HepG2 (cell line): ENCODE results near the gene NEDD4L. TPM values are rescaled to one million over a fixed set of nuclear protein-coding genes. Genes with fewer than 3 reads are reported as not detected.
A peak's percentile ranks its signal among the peaks of the same experiment; 100 is the strongest.

Experiments
- ATAC-seq: fragments of 200-7000 bp; cut with Tn5 transposase; 3 replicates; pipeline ENCODE4 v1.9.1; 2020; ENCODE audit warnings: mild to moderate bottlenecking, moderate library complexity
- BruUV-seq: library from RNA; stranded (reverse); fragments of 400-500 nt; replicated peaks from 2 replicates; lab custom pipeline; 2021; lab: Mats Ljungman, UMichigan
- CTCF ChIA-PET: fragments of 300-600 bp; formaldehyde crosslinking; extraction: SDS; loops from one replicate; lab custom pipeline; 2021; ENCODE audit warnings: low total read pairs, inconsistent platforms, low intra/inter-chr PET ratio; lab: Yijun Ruan, JAX
- POLR2A ChIA-PET: fragments of 350-600 bp; sonication (Branson Sonifier 250); formaldehyde crosslinking; loops from one replicate; lab custom pipeline; 2020; ENCODE audit warnings: antibody characterized with exemption, inconsistent platforms; lab: Yijun Ruan, JAX
- DNase-seq: peaks from one replicate; pipeline ENCODE4 v3.0.0-alpha.2; 2015; ENCODE audit warnings: low spot score
- FAIRE-seq: peaks from 3 replicates; lab custom pipeline; 2011; peaks lifted over from hg19 to GRCh38; lab: Jason Lieb, UNC
- H2AFZ ChIP-seq: one replicate; pipeline ENCODE4 v1.6.1; 2011; ENCODE audit warnings: low read length, inconsistent platforms
- H3K27ac ChIP-seq: fragments of 300-600 bp; 3 replicates; pipeline ENCODE4 v1.8.0; 2011; ENCODE audit warnings: mixed run types, mild to moderate bottlenecking, mixed read lengths, low read length, inconsistent platforms; ENCODE audit not compliant: insufficient read depth; ENCODE audit errors: extremely low read length
- H3K27me3 ChIP-seq, 2 experiments: fragments of 200-600 bp in 1 of 2; 2 replicates in 1 of 2; 3 replicates in 1 of 2; pipeline versions ENCODE4 v1.6.0 to v1.8.0; 2011; ENCODE audit warnings: low read length in 2 of 2, mild to moderate bottlenecking in 2 of 2, moderate library complexity in 2 of 2, inconsistent platforms in 1 of 2; ENCODE audit not compliant: insufficient read depth in 2 of 2, control insufficient read depth in 1 of 2
- H3K36me3 ChIP-seq, 2 experiments: fragments of 200-600 bp in 1 of 2; replicated peaks in 1 of 2; 2 replicates in 1 of 2; 3 replicates in 1 of 2; pipeline versions ENCODE4 v1.5.1 to v1.8.0; 2011; ENCODE audit warnings: low read length in 2 of 2, inconsistent platforms in 1 of 2; ENCODE audit not compliant: insufficient read depth in 2 of 2, control insufficient read depth in 1 of 2
- H3K4me1 ChIP-seq: 2 replicates; pipeline ENCODE4 v1.5.1; 2012; ENCODE audit warnings: low read length, inconsistent platforms; ENCODE audit not compliant: insufficient read depth
- H3K4me2 ChIP-seq: 2 replicates; pipeline ENCODE4 v1.6.0; 2011; ENCODE audit warnings: low read depth, low read length, inconsistent platforms
- H3K4me3 ChIP-seq, 3 experiments: fragments of 200-600 bp in 1 of 3; sonication (generic), shearing (Covaris generic) in 1 of 3; replicated peaks in 1 of 3; 2 replicates each; pipeline ENCODE4 v1.5.1; 2011 to 2016; ENCODE audit warnings: low read length in 3 of 3, inconsistent platforms in 2 of 3, low read depth in 2 of 3, mild to moderate bottlenecking in 2 of 3, control low read depth in 1 of 3, mixed read lengths in 1 of 3; ENCODE audit not compliant: insufficient read depth in 1 of 3
- H3K79me2 ChIP-seq: one replicate; pipeline ENCODE4 v1.6.1; 2011; ENCODE audit warnings: low read length, inconsistent platforms; ENCODE audit not compliant: insufficient read depth
- H3K9ac ChIP-seq: 2 replicates; pipeline ENCODE4 v1.6.0; 2011; ENCODE audit warnings: mild to moderate bottlenecking, low read depth, low read length, inconsistent platforms; ENCODE audit not compliant: insufficient read depth
- H3K9me3 ChIP-seq: 2 replicates; pipeline ENCODE4 v1.5.1; 2012; ENCODE audit warnings: mild to moderate bottlenecking, low read length
- H4K20me1 ChIP-seq: 2 replicates; pipeline ENCODE4 v1.6.0; 2011; ENCODE audit warnings: inconsistent platforms, mild to moderate bottlenecking, low read length, moderate library complexity; ENCODE audit not compliant: insufficient read depth
- FOSL2 ChIP-seq: sonication (generic); formaldehyde crosslinking; IDR thresholded peaks from 2 replicates; pipeline ENCODE4 v1.4.0; 2020; ENCODE audit warnings: missing genetic modification reagents
- TFE3 ChIP-seq: IDR thresholded peaks from 2 replicates; pipeline ENCODE4 v1.6.1; 2016
- WGBS: methylation state at CpG from one replicate; pipeline ENCODE4 v1.1.6; 2017; ENCODE audit warnings: low lambda C conversion rate; 5-methylcytosine and 5-hydroxymethylcytosine counted together
- in situ Hi-C: cut with HindIII; loops from 2 replicates; pipeline ENCODE4 v1.10.0; 2017; ENCODE audit warnings: low pct_unique_long_range_greater_than_20kb; ENCODE audit not compliant: extremely low pct_ligation_motif_present
- intact Hi-C: fragments of 100-400 bp; cut with micrococcal nuclease; formaldehyde crosslinking; loops from one replicate; pipeline ENCODE4 v1.10.0; 2022; ENCODE audit not compliant: unreplicated experiment
- polyA plus RNA-seq, 8 experiments: library from polyadenylated mRNA; depleted of rRNA in 3 of 8; stranded (reverse) in 7 of 8; unstranded in 1 of 8; fragments of >200 nt; fragmentation: Illumina TruSeq in 4 of 8; extraction: Trizol in 4 of 8; gene quantifications; 2 replicates each; pipeline versions ENCODE4 v1.2.1 to v1.2.3, GENCODE V29; 2011 to 2016; ENCODE audit warnings: low read depth in 4 of 8, missing spikeins in 1 of 8, mixed read lengths in 1 of 8; ENCODE audit not compliant: insufficient read depth in 1 of 8
- total RNA-seq, 5 experiments: library from RNA; depleted of rRNA; stranded (reverse); fragments of >200 nt; fragmentation: Illumina TruSeq; extraction: Trizol; gene quantifications; 2 replicates each; pipeline ENCODE4 v1.2.3, GENCODE V29; 2016; ENCODE audit warnings: low read depth in 1 of 5
- TF ChIP-seq, protein P1 (sequence below): sonication (generic); formaldehyde crosslinking; IDR thresholded peaks from 2 replicates; pipeline ENCODE4 v1.4.0; 2020; ENCODE audit warnings: missing genetic modification reagents

Gene NEDD4L
- total and polyA plus RNA-seq, 2 of the 13 experiments (the other 11 are each of a cell fraction or from before 2014, with no cell fraction given): 168 to 390 TPM

- TF ChIP-seq TFE3 (CRISPR knock-in tag): no peak
- TF ChIP-seq, all 625 proteins: peak for 0
These were observed 17.3 kb downstream of the NEDD4L start (continued) for GRCh38 chr18:58061349-58061748.

GRCh38 chr18:58064406-58064998, 20.5 kb downstream of the NEDD4L start:
- Histone ChIP-seq H3K9ac (no peak overlapping the region), H3K36me3 (no peaks in the 10 kb centered on the region), H3K79me2 (peaks cover 24% of the 10 kb centered on the region), H3K27ac (no peak overlapping the region), H4K20me1 (0 out of 2 replicates have a peak, but pooled peaks cover 2% of the 10 kb centered on the region), H3K27me3 (no peaks in the 10 kb centered on the region), H3K4me3 (no peak overlapping the region), H3K4me1 (peaks cover 27% of the 10 kb centered on the region), H2AFZ (no peak overlapping the region), H3K4me2 (no peak overlapping the region), H3K9me3 (no peaks in the 10 kb centered on the region)
- ATAC-seq: no peak
- TF ChIP-seq, protein P1, sequence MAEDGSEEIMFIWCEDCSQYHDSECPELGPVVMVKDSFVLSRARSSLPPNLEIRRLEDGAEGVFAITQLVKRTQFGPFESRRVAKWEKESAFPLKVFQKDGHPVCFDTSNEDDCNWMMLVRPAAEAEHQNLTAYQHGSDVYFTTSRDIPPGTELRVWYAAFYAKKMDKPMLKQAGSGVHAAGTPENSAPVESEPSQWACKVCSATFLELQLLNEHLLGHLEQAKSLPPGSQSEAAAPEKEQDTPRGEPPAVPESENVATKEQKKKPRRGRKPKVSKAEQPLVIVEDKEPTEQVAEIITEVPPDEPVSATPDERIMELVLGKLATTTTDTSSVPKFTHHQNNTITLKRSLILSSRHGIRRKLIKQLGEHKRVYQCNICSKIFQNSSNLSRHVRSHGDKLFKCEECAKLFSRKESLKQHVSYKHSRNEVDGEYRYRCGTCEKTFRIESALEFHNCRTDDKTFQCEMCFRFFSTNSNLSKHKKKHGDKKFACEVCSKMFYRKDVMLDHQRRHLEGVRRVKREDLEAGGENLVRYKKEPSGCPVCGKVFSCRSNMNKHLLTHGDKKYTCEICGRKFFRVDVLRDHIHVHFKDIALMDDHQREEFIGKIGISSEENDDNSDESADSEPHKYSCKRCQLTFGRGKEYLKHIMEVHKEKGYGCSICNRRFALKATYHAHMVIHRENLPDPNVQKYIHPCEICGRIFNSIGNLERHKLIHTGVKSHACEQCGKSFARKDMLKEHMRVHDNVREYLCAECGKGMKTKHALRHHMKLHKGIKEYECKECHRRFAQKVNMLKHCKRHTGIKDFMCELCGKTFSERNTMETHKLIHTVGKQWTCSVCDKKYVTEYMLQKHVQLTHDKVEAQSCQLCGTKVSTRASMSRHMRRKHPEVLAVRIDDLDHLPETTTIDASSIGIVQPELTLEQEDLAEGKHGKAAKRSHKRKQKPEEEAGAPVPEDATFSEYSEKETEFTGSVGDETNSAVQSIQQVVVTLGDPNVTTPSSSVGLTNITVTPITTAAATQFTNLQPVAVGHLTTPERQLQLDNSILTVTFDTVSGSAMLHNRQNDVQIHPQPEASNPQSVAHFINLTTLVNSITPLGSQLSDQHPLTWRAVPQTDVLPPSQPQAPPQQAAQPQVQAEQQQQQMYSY (CRISPR knock-in tag): no peak
- peak; percentile 22; the same call in 1 of the 2 replicates for TF ChIP-seq FOSL2
- no peak for DNase-seq
- 93% methylated on average over 7 of the region's 10 CpGs for WGBS
- in situ Hi-C loops: no loop called here
- no TSS peak for BruUV-seq
- FAIRE-seq: no peak
- ChIA-PET CTCF (no interaction called here), POLR2A (no interaction called here)
- intact Hi-C loops: no loop called here
